ENCODE data around the gene OR1N1.
A peak's percentile ranks its signal among the peaks of the same experiment; 100 is the strongest.
"Not testable (repeated sequence)": the region's sequence is repeated elsewhere in the genome, so short reads cannot be mapped to it uniquely, and the experiment has no call there.

Gene OR1N1, protein sequence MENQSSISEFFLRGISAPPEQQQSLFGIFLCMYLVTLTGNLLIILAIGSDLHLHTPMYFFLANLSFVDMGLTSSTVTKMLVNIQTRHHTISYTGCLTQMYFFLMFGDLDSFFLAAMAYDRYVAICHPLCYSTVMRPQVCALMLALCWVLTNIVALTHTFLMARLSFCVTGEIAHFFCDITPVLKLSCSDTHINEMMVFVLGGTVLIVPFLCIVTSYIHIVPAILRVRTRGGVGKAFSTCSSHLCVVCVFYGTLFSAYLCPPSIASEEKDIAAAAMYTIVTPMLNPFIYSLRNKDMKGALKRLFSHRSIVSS

DNA sequence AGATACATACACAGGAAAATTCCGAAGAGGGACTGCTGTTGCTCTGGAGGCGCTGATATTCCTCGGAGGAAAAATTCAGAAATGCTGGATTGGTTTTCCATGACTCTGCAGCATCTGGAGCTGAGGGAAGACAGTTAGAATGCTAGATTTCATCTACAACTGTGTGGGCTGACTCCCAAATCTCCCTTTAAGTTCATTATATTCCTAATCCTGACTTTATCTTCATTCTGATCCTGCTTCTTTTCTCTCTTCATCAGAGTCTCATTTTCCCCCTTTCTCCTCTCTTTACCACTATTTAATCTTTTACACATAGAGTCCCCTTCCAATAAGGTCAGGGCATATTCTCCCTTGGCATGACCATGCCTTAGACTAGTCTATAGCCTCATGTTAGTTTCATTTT lies at the start of gene OR1N1:
Gene OR1N1 (minus strand): TSS at position 101 of the 400 bp plus-strand sequence. CDS start 0 bp downstream, at position 101.
- Mint-ChIP-seq H3K4me1 (peaks cover 9% of the 10 kb centered on the region), H3K36me3 (ENCODE audit: low read depth) (no peaks in the 10 kb centered on the region), H3K27ac (peak within 1 kb of the TSS; percentile 36), H3K4me3 (no peak within 1 kb of the TSS), H3K9me3 (no peaks in the 10 kb centered on the region), H3K27me3 (peaks cover 13% of the 10 kb centered on the region)
- no peak for ATAC-seq
- no peak for DNase-seq

DNA sequence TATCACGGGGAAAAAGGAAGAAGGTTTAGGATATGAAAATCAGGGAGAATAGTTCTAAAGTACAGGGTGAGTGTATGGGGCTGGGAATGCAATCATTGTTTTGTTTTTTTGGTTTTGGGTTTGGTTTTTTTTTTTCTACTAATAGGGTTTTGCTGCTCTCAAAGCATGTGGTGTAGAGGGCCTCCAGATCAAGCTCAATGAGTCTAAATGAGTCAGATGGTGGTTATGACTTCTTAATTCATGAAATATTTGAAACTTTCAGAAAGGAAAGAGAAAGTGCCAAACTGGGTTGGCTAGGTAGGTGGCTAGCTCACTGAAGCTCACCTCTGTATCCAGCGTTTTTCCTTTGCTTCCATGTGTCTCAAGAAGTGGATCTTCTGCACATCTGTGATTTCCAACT lies 45.4 kb upstream of the OR1N1 start:
- ATAC-seq (peak; percentile 89), DNase-seq (no peak)
- Mint-ChIP-seq H3K4me3 (no peak overlapping the region), H3K36me3 (ENCODE audit: low read depth) (peaks cover 2% of the 10 kb centered on the region), H3K9me3 (peaks cover 5% of the 10 kb centered on the region), H3K27ac (peak overlapping the region; percentile 24), H3K4me1 (peaks cover 14% of the 10 kb centered on the region), H3K27me3 (peaks cover 6% of the 10 kb centered on the region)

DNA sequence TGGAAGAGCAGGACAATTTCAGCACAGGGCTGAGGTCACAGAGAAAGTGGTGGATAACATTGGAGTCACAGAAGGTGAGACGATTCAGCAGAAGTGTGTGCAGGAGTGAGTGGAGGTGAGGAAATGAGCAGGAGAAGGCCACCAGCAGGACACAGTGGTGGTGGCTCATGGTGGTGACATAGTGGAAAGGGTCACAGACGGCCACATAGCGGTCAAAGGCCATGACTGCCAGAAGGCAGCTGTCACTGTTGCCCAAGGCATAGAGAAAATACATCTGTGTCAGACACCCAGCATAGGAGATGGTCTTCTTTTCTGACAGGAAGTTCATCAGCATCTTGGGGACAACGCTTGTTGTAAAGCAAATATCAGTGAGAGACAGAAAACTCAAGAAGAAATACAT lies 40.8 kb upstream of the OR1N1 start:
- Mint-ChIP-seq H3K27me3 (peaks cover 6% of the 10 kb centered on the region), H3K9me3 (peaks cover 4% of the 10 kb centered on the region)
- ATAC-seq: no peak

DNA sequence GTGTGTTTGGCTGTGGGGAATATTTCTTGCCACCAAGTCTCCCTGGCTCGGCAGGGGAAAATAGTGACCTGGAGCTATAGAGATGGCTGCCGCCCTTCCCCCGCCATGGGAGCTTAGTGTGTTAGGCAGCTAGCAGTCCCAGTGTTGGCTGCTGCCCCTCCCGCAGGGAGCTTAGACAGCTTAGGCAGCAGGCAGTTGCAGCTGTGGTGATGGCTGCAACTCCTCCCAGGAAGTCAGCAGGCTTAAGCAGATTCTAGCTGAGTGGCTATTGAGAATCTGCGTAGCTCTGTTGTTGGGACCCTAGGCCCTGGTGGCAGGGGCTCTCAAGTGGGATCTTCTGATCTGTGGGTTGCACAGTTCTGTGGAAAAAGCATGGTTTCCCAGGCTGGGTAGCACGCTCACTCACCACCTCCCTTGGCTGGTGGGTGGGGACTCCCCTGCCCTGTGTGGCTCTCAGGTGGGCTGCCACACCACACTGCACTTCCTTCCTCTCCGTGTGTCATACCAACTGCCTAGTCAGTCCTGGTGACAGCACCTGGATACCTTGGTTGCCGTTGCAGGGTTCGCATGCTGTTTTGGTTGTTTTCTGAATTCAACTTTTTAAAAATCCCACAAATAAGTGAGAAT lies 35.2 kb upstream of the OR1N1 start:
- ATAC-seq (peak; percentile 77), DNase-seq (peak; percentile 25)
- Mint-ChIP-seq H3K4me3 (no peak overlapping the region), H3K36me3 (ENCODE audit: low read depth) (no peaks in the 10 kb centered on the region), H3K9me3 (peaks cover 12% of the 10 kb centered on the region), H3K27me3 (peaks cover 2% of the 10 kb centered on the region), H3K27ac (no peak overlapping the region), H3K4me1 (peaks cover 11% of the 10 kb centered on the region)

More for the DNA sequence above, 40.8 kb upstream of the OR1N1 start:
- Mint-ChIP-seq H3K36me3 (ENCODE audit: low read depth) (no peaks in the 10 kb centered on the region), H3K4me3 (no peak overlapping the region), H3K27ac (no peak overlapping the region), H3K4me1 (peaks cover 14% of the 10 kb centered on the region)
- no peak for DNase-seq

DNA sequence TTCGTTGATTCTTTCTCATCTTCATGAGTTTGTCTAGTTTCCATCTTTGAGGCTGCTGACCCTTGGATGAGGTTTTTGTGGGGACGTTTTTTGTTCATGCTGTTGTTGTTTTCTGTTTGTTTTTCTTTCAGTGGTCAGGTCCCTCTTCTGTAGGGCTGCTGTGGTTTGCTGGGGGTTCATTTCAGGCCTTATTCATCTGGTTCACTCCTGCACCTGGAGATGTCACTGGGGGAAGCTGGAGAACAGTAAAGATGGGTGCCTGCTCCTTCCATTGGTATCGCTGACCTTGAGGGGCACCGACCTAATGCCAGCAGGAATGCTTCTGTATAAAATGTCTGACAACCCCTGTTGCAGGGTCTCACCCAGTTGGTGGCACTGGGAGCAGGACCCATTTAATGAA lies 34.4 kb upstream of the OR1N1 start:
- no peak for ATAC-seq
- H3K27me3 Mint-ChIP-seq: peaks cover 2% of the 10 kb centered on the region
- no peaks in the 10 kb centered on the region for H3K36me3 Mint-ChIP-seq (ENCODE audit: low read depth)
- peaks cover 11% of the 10 kb centered on the region for H3K4me1 Mint-ChIP-seq
- peaks cover 12% of the 10 kb centered on the region for H3K9me3 Mint-ChIP-seq
- H3K4me3 Mint-ChIP-seq: no peak overlapping the region
- no peak overlapping the region for H3K27ac Mint-ChIP-seq
- DNase-seq: no peak

DNA sequence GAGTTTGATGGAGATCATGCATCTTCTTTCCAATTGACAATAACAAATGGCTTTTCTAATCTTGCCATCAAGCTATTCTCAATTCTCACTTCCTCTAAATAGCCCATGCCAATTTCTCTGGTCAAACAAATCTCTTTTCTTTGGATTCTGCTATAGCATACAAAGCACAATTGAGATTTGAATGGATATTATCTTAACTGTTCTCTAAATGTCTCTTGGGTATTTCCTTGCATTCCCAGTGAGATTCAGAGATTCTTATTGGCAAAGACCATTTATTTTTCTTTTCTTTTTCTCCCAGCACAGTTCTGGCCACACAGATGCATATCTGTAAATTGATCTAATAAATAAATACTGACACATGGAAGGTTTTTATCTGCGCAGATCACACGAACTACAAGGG lies 25.7 kb upstream of the OR1N1 start, which contains the start of gene OR1N2:
Gene OR1N2 (plus strand): TSS at position 301 of the 400 bp plus-strand sequence. CDS start 100 bp downstream, outside the sequence.
- H3K9me3 Mint-ChIP-seq: peaks cover 10% of the 10 kb centered on the region
- ATAC-seq: no peak
- peaks cover 22% of the 10 kb centered on the region for H3K27me3 Mint-ChIP-seq
- no peaks in the 10 kb centered on the region for H3K36me3 Mint-ChIP-seq (ENCODE audit: low read depth)
- DNase-seq: no peak
- H3K4me3 Mint-ChIP-seq: no peak within 1 kb of the TSS
- no peak within 1 kb of the TSS for H3K27ac Mint-ChIP-seq
- no peaks in the 10 kb centered on the region for H3K4me1 Mint-ChIP-seq

DNA sequence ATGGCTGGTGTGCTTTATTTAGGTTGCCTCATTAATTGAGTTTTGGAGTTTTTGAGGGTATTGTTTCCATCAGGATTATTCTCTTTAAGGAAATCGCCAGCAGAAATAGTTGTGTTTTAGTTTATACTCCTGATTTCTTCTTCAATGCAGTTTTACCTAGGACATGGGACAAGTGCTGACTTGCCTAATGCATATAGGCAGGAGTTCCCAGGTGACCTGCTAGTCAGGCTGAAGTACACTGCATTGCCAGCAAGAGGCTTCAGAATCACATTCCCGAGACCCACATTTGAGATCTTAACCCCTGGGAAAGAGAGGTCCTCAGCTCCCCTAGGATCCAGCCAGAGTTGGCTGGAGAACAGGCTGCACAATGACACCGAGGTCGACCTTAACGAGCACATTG lies 24.3 kb upstream of the OR1N1 start:
- peaks cover 28% of the 10 kb centered on the region for H3K27me3 Mint-ChIP-seq
- ATAC-seq: no peak
- H3K4me3 Mint-ChIP-seq: no peak overlapping the region
- H3K9me3 Mint-ChIP-seq: peaks cover 10% of the 10 kb centered on the region
- no peak for DNase-seq
- no peak overlapping the region for H3K27ac Mint-ChIP-seq
- no peaks in the 10 kb centered on the region for H3K4me1 Mint-ChIP-seq
- no peaks in the 10 kb centered on the region for H3K36me3 Mint-ChIP-seq (ENCODE audit: low read depth)

DNA sequence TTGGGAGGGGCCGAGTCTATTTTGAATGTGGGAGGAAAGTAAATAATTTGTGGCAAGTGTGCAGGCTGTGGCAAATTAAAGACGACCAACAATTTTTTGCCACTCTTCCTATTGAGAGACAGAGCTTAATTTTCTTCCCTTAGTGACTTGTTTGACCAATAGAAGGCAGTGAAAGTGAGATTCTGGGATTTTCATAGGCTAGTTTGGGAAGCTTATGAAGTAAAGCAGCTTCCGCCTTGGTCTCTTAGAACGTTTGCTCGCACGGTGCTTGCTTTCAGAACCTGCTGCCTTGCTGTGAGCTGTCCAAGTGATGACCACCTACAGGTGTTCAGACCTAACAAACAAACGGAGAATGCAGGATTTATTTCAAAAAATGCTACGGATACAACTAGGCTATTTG lies 19.1 kb upstream of the OR1N1 start:
- H3K9me3 Mint-ChIP-seq: peaks cover 10% of the 10 kb centered on the region
- DNase-seq (no peak), ATAC-seq (no peak)
- no peak overlapping the region for H3K27ac Mint-ChIP-seq
- H3K4me3 Mint-ChIP-seq: no peak overlapping the region
- peaks cover 21% of the 10 kb centered on the region for H3K27me3 Mint-ChIP-seq
- no peaks in the 10 kb centered on the region for H3K4me1 Mint-ChIP-seq
- H3K36me3 Mint-ChIP-seq (ENCODE audit: low read depth): no peaks in the 10 kb centered on the region

DNA sequence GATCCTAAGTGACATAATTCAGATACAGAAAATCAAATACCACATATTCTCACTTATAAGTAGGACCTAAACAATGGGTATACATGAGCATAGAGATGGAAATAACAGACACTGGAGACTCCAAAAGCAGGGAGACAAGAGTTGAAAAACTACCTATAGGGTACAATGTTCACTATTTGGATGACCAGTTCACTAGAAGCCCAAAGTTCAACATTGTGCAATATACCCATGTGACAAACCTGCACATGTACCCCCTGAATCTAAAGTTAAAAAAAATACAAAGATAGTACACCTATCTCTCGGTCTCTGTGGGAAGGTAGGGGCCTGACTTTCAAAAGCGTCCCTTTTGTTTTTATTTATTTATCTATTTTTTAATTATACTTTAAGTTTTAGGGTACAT lies 11.7 kb upstream of the OR1N1 start:
- no peaks in the 10 kb centered on the region for H3K4me1 Mint-ChIP-seq

DNA sequence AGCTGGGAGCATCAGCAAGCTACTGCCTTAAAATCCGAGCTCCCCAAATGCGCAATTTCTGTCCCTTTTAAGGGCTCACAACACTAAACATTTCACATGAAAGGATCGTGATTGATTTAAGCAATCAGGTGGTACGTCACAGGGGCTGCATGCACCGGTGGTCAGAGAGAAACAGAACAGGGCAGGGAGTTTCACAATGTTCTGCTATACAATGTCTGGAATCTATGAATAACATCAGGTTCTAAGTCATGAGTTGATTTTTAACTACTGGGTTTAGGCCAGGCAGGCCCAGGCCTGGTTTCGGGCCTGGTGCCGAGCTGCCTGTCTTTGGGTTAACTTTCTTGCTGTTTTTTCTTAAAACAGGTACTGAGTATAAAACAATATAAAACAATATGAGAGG lies 10.0 kb upstream of the OR1N1 start:
- H3K4me1 Mint-ChIP-seq; H3K27me3 Mint-ChIP-seq; ATAC-seq; H3K4me3 Mint-ChIP-seq; H3K9me3 Mint-ChIP-seq; H3K36me3 Mint-ChIP-seq (ENCODE audit: low read depth); DNase-seq; H3K27ac Mint-ChIP-seq: not testable (repeated sequence)

More for the DNA sequence above, 11.7 kb upstream of the OR1N1 start:
- Mint-ChIP-seq H3K27me3 (peaks cover 4% of the 10 kb centered on the region), H3K9me3 (no peaks in the 10 kb centered on the region), H3K36me3 (ENCODE audit: low read depth) (no peaks in the 10 kb centered on the region), H3K27ac (no peak overlapping the region), H3K4me3 (no peak overlapping the region)
- ATAC-seq (no peak), DNase-seq (no peak)

DNA sequence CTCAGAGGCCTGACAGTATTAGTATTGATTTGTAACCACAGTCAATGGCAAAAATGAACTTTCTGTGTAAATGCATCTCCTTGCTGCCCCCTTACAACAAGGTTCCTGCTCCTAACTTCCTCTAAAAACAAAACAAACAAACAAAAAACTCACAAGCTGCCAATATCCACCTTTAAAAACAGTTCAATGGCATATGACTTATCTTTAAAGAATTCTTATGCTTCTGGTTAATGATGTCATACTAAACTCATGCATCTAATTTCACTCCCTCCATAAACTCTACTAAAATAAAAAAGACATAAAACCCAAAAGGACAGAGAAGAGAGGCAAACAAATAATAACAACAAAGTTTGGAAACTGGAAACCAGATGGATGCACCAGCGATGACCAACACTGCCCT lies 9.0 kb upstream of the OR1N1 start:
- H3K27me3 Mint-ChIP-seq: peaks cover 4% of the 10 kb centered on the region

DNA sequence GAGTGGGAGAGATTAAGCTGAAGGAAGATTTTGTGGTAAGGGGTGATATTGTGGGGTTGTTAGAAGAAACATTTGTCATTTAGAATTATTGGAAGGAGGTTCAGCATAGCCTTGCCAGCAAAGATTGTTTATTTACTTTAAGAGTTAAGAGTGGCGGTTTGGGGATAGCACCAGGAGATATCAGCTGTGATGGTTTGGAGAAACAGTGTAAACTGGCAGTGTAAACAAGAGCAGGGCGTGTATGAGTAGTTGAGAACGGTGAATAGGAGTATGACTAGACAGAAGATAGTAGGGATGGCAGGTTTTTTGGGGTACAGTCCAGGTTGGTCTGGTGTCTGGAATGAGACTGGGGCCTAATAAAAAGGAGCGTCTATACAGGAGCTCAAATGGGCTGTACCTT lies 4.1 kb upstream of the OR1N1 start:
- not testable (repeated sequence) for H3K27ac Mint-ChIP-seq; H3K4me3 Mint-ChIP-seq; ATAC-seq; DNase-seq; H3K27me3 Mint-ChIP-seq; H3K36me3 Mint-ChIP-seq (ENCODE audit: low read depth); H3K4me1 Mint-ChIP-seq; H3K9me3 Mint-ChIP-seq

More for the DNA sequence above, 9.0 kb upstream of the OR1N1 start:
- ATAC-seq (no peak), DNase-seq (no peak)
- no peaks in the 10 kb centered on the region for H3K9me3 Mint-ChIP-seq
- H3K36me3 Mint-ChIP-seq (ENCODE audit: low read depth): no peaks in the 10 kb centered on the region
- H3K4me1 Mint-ChIP-seq: no peaks in the 10 kb centered on the region
- H3K27ac Mint-ChIP-seq: no peak overlapping the region
- no peak overlapping the region for H3K4me3 Mint-ChIP-seq

DNA sequence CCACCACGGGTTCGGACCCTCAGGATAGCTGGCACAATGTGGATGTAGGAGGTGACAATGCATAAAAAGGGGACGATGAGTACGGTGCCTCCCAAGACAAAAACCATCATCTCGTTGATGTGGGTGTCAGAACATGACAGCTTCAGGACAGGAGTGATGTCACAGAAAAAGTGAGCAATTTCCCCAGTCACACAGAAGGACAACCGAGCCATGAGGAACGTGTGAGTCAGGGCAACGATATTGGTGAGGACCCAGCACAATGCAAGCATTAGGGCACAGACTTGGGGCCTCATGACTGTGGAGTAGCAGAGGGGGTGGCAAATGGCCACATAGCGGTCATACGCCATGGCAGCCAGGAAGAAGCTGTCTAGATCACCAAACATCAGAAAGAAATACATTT lies 491 bp downstream of the OR1N1 start:
- peak; percentile 13 for DNase-seq
- peaks cover 9% of the 10 kb centered on the region for H3K4me1 Mint-ChIP-seq
- no peaks in the 10 kb centered on the region for H3K36me3 Mint-ChIP-seq (ENCODE audit: low read depth)

DNA sequence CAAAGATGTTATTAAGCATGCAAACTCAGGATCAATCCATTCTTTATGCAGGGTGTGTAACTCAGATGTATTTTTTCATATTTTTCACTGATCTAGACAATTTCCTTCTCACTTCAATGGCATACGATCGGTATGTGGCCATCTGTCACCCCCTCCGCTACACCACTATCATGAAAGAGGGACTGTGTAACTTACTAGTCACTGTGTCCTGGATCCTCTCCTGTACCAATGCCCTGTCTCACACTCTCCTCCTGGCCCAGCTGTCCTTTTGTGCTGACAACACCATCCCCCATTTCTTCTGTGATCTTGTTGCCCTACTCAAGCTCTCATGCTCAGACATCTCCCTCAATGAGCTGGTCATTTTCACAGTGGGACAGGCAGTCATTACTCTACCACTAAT lies 7.7 kb downstream of the OR1N1 start:
- H3K9me3 Mint-ChIP-seq: no peaks in the 10 kb centered on the region
- no peak for DNase-seq
- no peak for ATAC-seq
- no peak overlapping the region for H3K4me3 Mint-ChIP-seq
- no peaks in the 10 kb centered on the region for H3K36me3 Mint-ChIP-seq (ENCODE audit: low read depth)
- no peaks in the 10 kb centered on the region for H3K4me1 Mint-ChIP-seq
- H3K27me3 Mint-ChIP-seq: peaks cover 19% of the 10 kb centered on the region
- H3K27ac Mint-ChIP-seq: no peak overlapping the region

More for the DNA sequence above, 491 bp downstream of the OR1N1 start:
- Mint-ChIP-seq H3K27ac (peak overlapping the region; percentile 36), H3K27me3 (peaks cover 13% of the 10 kb centered on the region), H3K9me3 (no peaks in the 10 kb centered on the region), H3K4me3 (no peak overlapping the region)
- peak; percentile 90 for ATAC-seq

DNA sequence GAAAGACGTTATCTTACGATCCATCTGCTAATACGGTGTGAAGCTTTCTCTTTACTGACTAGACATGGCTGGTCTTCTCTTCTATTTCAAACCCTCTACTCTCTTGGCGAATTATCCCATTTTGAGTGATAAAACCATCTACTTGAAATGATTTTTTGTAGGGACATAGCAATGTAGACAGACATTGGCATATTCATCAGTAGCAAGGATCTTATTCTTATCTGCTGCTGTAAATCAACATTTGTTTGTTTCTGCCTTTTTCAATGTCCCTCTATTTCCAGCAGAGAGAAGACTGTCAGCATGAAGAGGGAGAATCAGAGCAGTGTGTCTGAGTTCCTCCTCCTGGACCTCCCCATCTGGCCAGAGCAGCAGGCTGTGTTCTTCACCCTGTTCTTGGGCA lies 8.3 kb downstream of the OR1N1 start, which contains the start of gene OR1J4:
Gene OR1J4 (plus strand): TSS at position 301 of the 400 bp plus-strand sequence. CDS start 0 bp downstream, at position 301.
- H3K27ac Mint-ChIP-seq: no peak within 1 kb of the TSS
- no peak for DNase-seq
- peaks cover 21% of the 10 kb centered on the region for H3K27me3 Mint-ChIP-seq
- no peaks in the 10 kb centered on the region for H3K4me1 Mint-ChIP-seq
- no peak within 1 kb of the TSS for H3K4me3 Mint-ChIP-seq
- H3K36me3 Mint-ChIP-seq (ENCODE audit: low read depth): no peaks in the 10 kb centered on the region
- no peaks in the 10 kb centered on the region for H3K9me3 Mint-ChIP-seq
- ATAC-seq: no peak
